ENCODE measurements around the gene SCRT2. TPM values are rescaled to one million over a fixed set of nuclear protein-coding genes. Genes with fewer than 3 reads are reported as not detected.

SCRT2 gene
- total and polyA plus RNA-seq, 2 donors (not counting 3 experiments of a cell fraction or from before 2014, with no cell fraction given): not detected

DNA sequence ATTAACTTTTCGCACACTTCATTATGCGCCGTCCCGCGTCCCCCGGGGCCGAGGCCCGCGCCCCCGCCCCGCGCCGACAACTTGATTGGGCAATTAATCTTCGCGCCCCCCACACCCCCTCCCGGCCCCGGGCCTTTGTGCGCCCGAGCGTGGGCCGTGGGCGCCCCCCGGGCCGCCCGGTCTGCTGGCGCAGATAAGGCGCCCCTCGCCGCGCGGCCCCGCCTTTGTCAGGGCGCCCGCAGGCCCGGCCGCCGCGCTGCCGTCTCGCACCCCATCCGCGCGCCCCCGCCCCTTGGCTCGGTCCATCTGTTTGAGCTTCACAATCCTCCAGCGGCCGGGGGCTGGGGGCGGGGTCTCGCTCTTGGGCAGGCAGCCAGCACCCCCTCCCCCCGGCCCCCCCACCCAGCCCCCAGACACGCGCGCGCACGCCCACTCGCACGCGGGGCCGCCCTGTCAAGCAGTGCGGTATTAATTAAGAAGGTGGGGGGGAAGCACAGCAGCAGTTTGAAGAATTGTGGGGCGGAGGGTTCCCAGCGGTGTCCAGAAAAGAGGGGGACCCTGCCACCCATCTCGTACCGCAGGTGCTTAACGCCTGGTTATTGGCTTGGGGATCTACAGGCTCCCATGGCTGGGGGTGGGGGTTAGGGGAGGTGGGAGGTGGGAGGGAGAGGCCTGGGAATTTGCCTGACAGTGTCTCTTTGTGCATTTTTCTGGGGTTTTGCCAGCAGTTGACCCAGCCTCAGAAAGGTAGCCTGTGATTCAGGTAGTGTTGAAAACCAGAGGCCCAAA is 34.6 kb upstream of the SCRT2 start:
- Histone ChIP-seq H3K4me2 (ENCODE audit: insufficient read depth, low read length) (no peak overlapping the region), H3K9me3 (replicated peaks; ENCODE audit: control insufficient read depth, insufficient read depth, low read length) (no peaks in the 10 kb centered on the region), H3K27me3 (ENCODE audit: control insufficient read depth in 2 of 2, insufficient read depth in 2 of 2, low read length in 2 of 2) (peaks cover 20 to 24% of the 10 kb centered on the region in 2 experiments), H3K27ac (ENCODE audit: insufficient read depth, low read depth, low read length) (no peak overlapping the region), H3K36me3 (ENCODE audit: control insufficient read depth in 2 of 2, extremely low read depth in 1 of 2, insufficient read depth in 2 of 2, low read length in 2 of 2) (no peaks in the 10 kb centered on the region), H3K79me2 (ENCODE audit: control insufficient read depth, insufficient read depth, low read length) (no peaks in the 10 kb centered on the region), H3K9ac (replicated peaks; ENCODE audit: extremely low read depth, insufficient read depth, low read length) (no peak overlapping the region), H3K4me3 (replicated peaks in 1 of 3; ENCODE audit: insufficient read depth in 1 of 3, low read depth in 1 of 3, low read length in 3 of 3) (no peak overlapping the region), H2AFZ (ENCODE audit: low read depth, low read length) (no peak overlapping the region), H4K20me1 (replicated peaks; ENCODE audit: control insufficient read depth, extremely low read depth, insufficient read depth, low read length) (no peaks in the 10 kb centered on the region), H3K9me1 (replicated peaks; ENCODE audit: control insufficient read depth, extremely low read depth, insufficient read depth, low read length) (no peaks in the 10 kb centered on the region), H3K4me1 (ENCODE audit: control insufficient read depth, extremely low read depth, insufficient read depth, low read length) (no peaks in the 10 kb centered on the region)
- no TSS peak for BruUV-seq (replicated peaks)
- TF ChIP-seq POLR2A (IDR thresholded peaks at IDR 0.05; ENCODE audit: low read depth, low read length) (no peak), CTCF (IDR thresholded peaks at IDR 0.05; ENCODE audit: extremely low read depth in 1 of 2, insufficient read depth in 1 of 2, low read depth in 1 of 2, low read length in 2 of 2) (no peak), JUN (IDR thresholded peaks at IDR 0.05; ENCODE audit: borderline replicate concordance, insufficient read depth, insufficient read length, low read depth) (no peak), FOS (IDR thresholded peaks at IDR 0.05; ENCODE audit: borderline replicate concordance, insufficient read depth, low read length) (no peak), MYC (IDR thresholded peaks at IDR 0.05; ENCODE audit: low read depth, low read length) (no peak), GATA2 (IDR thresholded peaks at IDR 0.05; ENCODE audit: insufficient read depth, insufficient read length, low read depth, low read length) (no peak), EZH2 (IDR thresholded peaks at IDR 0.05; ENCODE audit: borderline replicate concordance, low read depth, low read length, severe bottlenecking) (no peak), POLR2AphosphoS5 (IDR thresholded peaks at IDR 0.05; ENCODE audit: insufficient read depth, low read depth, low read length) (no peak)
- TF ChIP-seq, protein P1, sequence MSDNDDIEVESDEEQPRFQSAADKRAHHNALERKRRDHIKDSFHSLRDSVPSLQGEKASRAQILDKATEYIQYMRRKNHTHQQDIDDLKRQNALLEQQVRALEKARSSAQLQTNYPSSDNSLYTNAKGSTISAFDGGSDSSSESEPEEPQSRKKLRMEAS (IDR thresholded peaks at IDR 0.05; ENCODE audit: insufficient read depth, insufficient read length): no peak
- POLR2A ChIA-PET: no interaction called here
- intact Hi-C loops (cut with micrococcal nuclease) (no loop called here), dilution Hi-C loops (cut with MboI; ENCODE audit: extremely low pct_ligation_motif_present, low sequenced_read_pairs) (no loop called here)
- CTCF ChIA-PET: interaction anchor here (0.6 kb wide), 1 partner anchor 1665 kb away, joined by 3 read pairs; no protein-coding TSS in a partner anchor
- FAIRE-seq: no peak
- DNase-seq (ENCODE audit: low read depth, low spot score): no peak

Data from endothelial cell of umbilical vein (primary cell).